Testis (tissue), 3 donors: Measurements from ENCODE around the gene ARHGEF38. TPM values are rescaled to one million over a fixed set of nuclear protein-coding genes. Genes with fewer than 3 reads are reported as not detected.
"Not testable (repeated sequence)": the region's sequence is repeated elsewhere in the genome, so short reads cannot be mapped to it uniquely, and the experiment has no call there.

ENCODE experiments used
- DNase-seq: peaks from one replicate; pipeline ENCODE4 v3.0.0-alpha.2; 2019
- H3K27ac ChIP-seq, 2 donors: fragments of 200-600 bp; sonication (generic); one replicate each; pipeline ENCODE4 v1.5.1; 2019
- H3K27me3 ChIP-seq: fragments of 200-600 bp; sonication (generic); one replicate; pipeline ENCODE4 v1.5.1; 2019
- H3K36me3 ChIP-seq: fragments of 200-600 bp; sonication (generic); one replicate; pipeline ENCODE4 v1.5.1; 2017; ENCODE audit warnings: low read depth; ENCODE audit errors: missing control alignments
- H3K4me1 ChIP-seq: fragments of 200-600 bp; sonication (generic); one replicate; pipeline ENCODE4 v1.5.1; 2019
- H3K4me3 ChIP-seq, 2 donors: fragments of 200-600 bp; sonication (generic); one replicate each; pipeline ENCODE4 v1.5.1; 2017 to 2019
- H3K9me3 ChIP-seq: fragments of 200-600 bp; sonication (generic); one replicate; pipeline ENCODE4 v1.5.1; 2017
- POLR2A ChIP-seq: fragments of 450-650 bp; IDR thresholded peaks from one replicate; pipeline ENCODE4 v1.6.1; 2017; ENCODE audit warnings: antibody characterized with exemption, mild to moderate bottlenecking, moderate library complexity
- WGBS, 2 donors: methylation state at CpG; one replicate each; pipeline ENCODE4 v1.1.5; 2018; 5-methylcytosine and 5-hydroxymethylcytosine counted together
- intact Hi-C: fragments of 100-400 bp; cut with DNase I; formaldehyde crosslinking; loops from one replicate; pipeline ENCODE4 v1.15.1; 2023; ENCODE audit warnings: low total_unique reads
- polyA plus RNA-seq: library from polyadenylated mRNA; stranded (reverse); fragments of 350-450 nt; fragmentation: Illumina TruSeq; extraction: RNeasy Lipid Tissue Mini Kit (QIAGEN cat#74804); gene quantifications from one replicate; pipeline ENCODE4 v1.2.3, GENCODE V29; 2014; ENCODE audit warnings: low read depth, low replicate concordance; ENCODE audit not compliant: insufficient read depth
- total RNA-seq, 2 donors: library from RNA; depleted of rRNA; stranded (reverse); fragments of >200 nt; gene quantifications; one replicate each; pipeline ENCODE4 v1.2.3, GENCODE V29; 2016
- TF ChIP-seq, protein P1 (sequence below), 3 experiments: fragments of 450-650 bp in 2 of 3; fragments of 200-600 bp in 1 of 3; sonication (generic) in 1 of 3; IDR thresholded peaks; one replicate each; pipeline ENCODE4 v1.5.1; 2016 to 2019; ENCODE audit warnings: antibody characterized with exemption in 3 of 3, mild to moderate bottlenecking in 2 of 3, moderate library complexity in 1 of 3

ARHGEF38 gene
- total and polyA plus RNA-seq, 3 donors from 2014 or later = 0.08 to 2.2 (median 0.86) TPM

GRCh38 chr4:105607876-105608275, 55.5 kb downstream of the ARHGEF38 start:
- DNase-seq = no peak
- no peaks in the 10 kb centered on the region for H3K27me3 ChIP-seq
- WGBS, 2 donors = 78 to 88% methylated on average over 2 of the region's 2 CpGs
- intact Hi-C loops = no loop called here
- H3K4me1 ChIP-seq = no peaks in the 10 kb centered on the region
- no peak for TF ChIP-seq POLR2A
- TF ChIP-seq, protein P1, sequence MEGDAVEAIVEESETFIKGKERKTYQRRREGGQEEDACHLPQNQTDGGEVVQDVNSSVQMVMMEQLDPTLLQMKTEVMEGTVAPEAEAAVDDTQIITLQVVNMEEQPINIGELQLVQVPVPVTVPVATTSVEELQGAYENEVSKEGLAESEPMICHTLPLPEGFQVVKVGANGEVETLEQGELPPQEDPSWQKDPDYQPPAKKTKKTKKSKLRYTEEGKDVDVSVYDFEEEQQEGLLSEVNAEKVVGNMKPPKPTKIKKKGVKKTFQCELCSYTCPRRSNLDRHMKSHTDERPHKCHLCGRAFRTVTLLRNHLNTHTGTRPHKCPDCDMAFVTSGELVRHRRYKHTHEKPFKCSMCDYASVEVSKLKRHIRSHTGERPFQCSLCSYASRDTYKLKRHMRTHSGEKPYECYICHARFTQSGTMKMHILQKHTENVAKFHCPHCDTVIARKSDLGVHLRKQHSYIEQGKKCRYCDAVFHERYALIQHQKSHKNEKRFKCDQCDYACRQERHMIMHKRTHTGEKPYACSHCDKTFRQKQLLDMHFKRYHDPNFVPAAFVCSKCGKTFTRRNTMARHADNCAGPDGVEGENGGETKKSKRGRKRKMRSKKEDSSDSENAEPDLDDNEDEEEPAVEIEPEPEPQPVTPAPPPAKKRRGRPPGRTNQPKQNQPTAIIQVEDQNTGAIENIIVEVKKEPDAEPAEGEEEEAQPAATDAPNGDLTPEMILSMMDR (IDR thresholded peaks at IDR 0.05) = no peak
- no peak overlapping the region for H3K4me3 ChIP-seq
- H3K9me3 ChIP-seq = no peaks in the 10 kb centered on the region
- no peaks in the 10 kb centered on the region for H3K36me3 ChIP-seq
- H3K27ac ChIP-seq = no peak overlapping the region

- H3K27me3 ChIP-seq, H3K36me3 ChIP-seq, DNase-seq, H3K27ac ChIP-seq, intact Hi-C loops, H3K4me3 ChIP-seq, H3K4me1 ChIP-seq, H3K9me3 ChIP-seq: not testable (repeated sequence)
- WGBS, 2 donors = 93 to 97% methylated on average over 5 of the region's 5 CpGs
Measured at GRCh38 chr4:105609819-105610218, 57.4 kb downstream of the ARHGEF38 start.

GRCh38 chr4:105613306-105613705, 60.9 kb downstream of the ARHGEF38 start:
- TF ChIP-seq, protein P1 (IDR thresholded peaks at IDR 0.05) = no peak
- TF ChIP-seq POLR2A = no peak
- Histone ChIP-seq H3K4me3 (no peak overlapping the region), H3K27ac (no peak overlapping the region), H3K27me3 (no peaks in the 10 kb centered on the region), H3K36me3 (no peaks in the 10 kb centered on the region), H3K9me3 (no peaks in the 10 kb centered on the region), H3K4me1 (no peaks in the 10 kb centered on the region)
- 49 to 51% methylated on average over 4 of the region's 4 CpGs for WGBS, 2 donors
- intact Hi-C loops = no loop called here
- no peak for DNase-seq

GRCh38 chr4:105619188-105619931, 66.9 kb downstream of the ARHGEF38 start:
- H3K36me3 ChIP-seq = no peaks in the 10 kb centered on the region
- intact Hi-C loops = no loop called here
- 63 to 68% methylated on average over 5 of the region's 5 CpGs for WGBS, 2 donors
- H3K4me3 ChIP-seq = no peak overlapping the region
- H3K27ac ChIP-seq = no peak overlapping the region
- peak; percentile 65 for DNase-seq
- H3K9me3 ChIP-seq = no peaks in the 10 kb centered on the region
- TF ChIP-seq, protein P1 (IDR thresholded peaks at IDR 0.05) = no peak
- no peak for TF ChIP-seq POLR2A
- H3K27me3 ChIP-seq = no peaks in the 10 kb centered on the region
- H3K4me1 ChIP-seq = no peaks in the 10 kb centered on the region

- intact Hi-C loops = no loop called here
- DNase-seq = no peak
- Histone ChIP-seq H3K27ac (no peak overlapping the region), H3K9me3 (no peaks in the 10 kb centered on the region), H3K27me3 (no peaks in the 10 kb centered on the region), H3K4me3 (no peak overlapping the region), H3K36me3 (no peaks in the 10 kb centered on the region), H3K4me1 (no peaks in the 10 kb centered on the region)
- TF ChIP-seq POLR2A = no peak
- TF ChIP-seq, protein P1 (IDR thresholded peaks at IDR 0.05) = no peak
- WGBS, 2 donors = 52 to 73% methylated on average over 1 of the region's 1 CpG
Measured at GRCh38 chr4:105620640-105621323, 68.4 kb downstream of the ARHGEF38 start.
